Neural cell (in vitro differentiated cells): ENCODE data around the gene RALGPS1. TPM values are rescaled to one million over a fixed set of nuclear protein-coding genes. Genes with fewer than 3 reads are reported as not detected.

Source experiments
- H2AFZ ChIP-seq: fragments of 200-600, 300-800 bp; sonication (generic), shearing (Covaris generic); 2 replicates; pipeline ENCODE4 v1.6.0; 2014; ENCODE audit warnings: low read depth, mild to moderate bottlenecking, antibody characterized with exemption, low read length, moderate library complexity
- H3F3A ChIP-seq: fragments of 200-600 bp; shearing (Covaris generic); 2 replicates; pipeline ENCODE4 v1.6.1; 2016; ENCODE audit warnings: mild to moderate bottlenecking, moderate library complexity, mixed read lengths, antibody characterized with exemption, low read length; ENCODE audit not compliant: insufficient read depth, poor library complexity, severe bottlenecking
- H3K27ac ChIP-seq: fragments of 200-600, 300-800 bp; sonication (generic), shearing (Covaris generic); 2 replicates; pipeline ENCODE4 v1.5.1; 2014; ENCODE audit warnings: mild to moderate bottlenecking, low read length, moderate library complexity
- H3K27me3 ChIP-seq: fragments of 300-800, 200-600 bp; sonication (generic), shearing (Covaris generic); 2 replicates; pipeline ENCODE4 v1.6.0; 2014; ENCODE audit warnings: mild to moderate bottlenecking, low read depth, low read length, moderate library complexity; ENCODE audit not compliant: insufficient read depth
- H3K36me3 ChIP-seq: fragments of 300-800, 200-600 bp; sonication (generic), shearing (Covaris generic); 2 replicates; pipeline ENCODE4 v1.5.1; 2014; ENCODE audit warnings: mild to moderate bottlenecking, antibody characterized with exemption, low read length, moderate library complexity; ENCODE audit not compliant: insufficient read depth
- H3K4me2 ChIP-seq: fragments of 300-800, 200-600 bp; sonication (generic), shearing (Covaris generic); 2 replicates; pipeline ENCODE4 v1.6.0; 2014; ENCODE audit warnings: mild to moderate bottlenecking, low read length
- H3K4me3 ChIP-seq: fragments of 300-800, 200-600 bp; sonication (generic), shearing (Covaris generic); 2 replicates; pipeline ENCODE4 v1.5.1; 2014; ENCODE audit warnings: mild to moderate bottlenecking, low read length, moderate library complexity
- H3K79me2 ChIP-seq: fragments of 200-600 bp; shearing (Covaris generic); replicated peaks from 2 replicates; pipeline ENCODE4 v1.6.0; 2014; ENCODE audit warnings: mild to moderate bottlenecking, low read length, moderate library complexity; ENCODE audit not compliant: insufficient read depth
- H3K9ac ChIP-seq: fragments of 300-800, 200-600 bp; sonication (generic), shearing (Covaris generic); 2 replicates; pipeline ENCODE4 v1.6.1; 2016; ENCODE audit warnings: mild to moderate bottlenecking, low read length, mixed read lengths
- H3K9me2 ChIP-seq: fragments of 200-600 bp; shearing (Covaris generic); 2 replicates; pipeline ENCODE4 v1.6.1; 2016; ENCODE audit warnings: mild to moderate bottlenecking, low read length, mixed read lengths; ENCODE audit not compliant: insufficient read depth
- H3K9me3 ChIP-seq: fragments of 200-600, 300-800 bp; sonication (generic), shearing (Covaris generic); 2 replicates; pipeline ENCODE4 v1.6.1; 2016; ENCODE audit warnings: mild to moderate bottlenecking, mixed run types, low read length, moderate library complexity, mixed read lengths
- H4K20me1 ChIP-seq: fragments of 200-600 bp; shearing (Covaris generic); 2 replicates; pipeline ENCODE4 v1.6.1; 2016; ENCODE audit warnings: mild to moderate bottlenecking, mixed run types; ENCODE audit not compliant: insufficient read depth
- CTCF ChIP-seq: fragments of 450-650 bp; IDR thresholded peaks from 2 replicates; pipeline ENCODE4 v1.5.1; 2014; ENCODE audit warnings: antibody characterized with exemption, mild to moderate bottlenecking, moderate library complexity; ENCODE audit not compliant: poor library complexity, severe bottlenecking
- EP300 ChIP-seq: fragments of 450-650 bp; conservative IDR thresholded peaks from 2 replicates; pipeline ENCODE4 v1.6.1; 2014; ENCODE audit warnings: antibody characterized with exemption, mild to moderate bottlenecking, moderate library complexity; ENCODE audit not compliant: poor library complexity, severe bottlenecking
- EZH2 ChIP-seq: fragments of 200-600, 300-800 bp; shearing (Covaris generic), sonication (generic); IDR thresholded peaks from 2 replicates; pipeline ENCODE4 v1.6.1; 2014; ENCODE audit warnings: antibody characterized with exemption, low read length, borderline replicate concordance, mild to moderate bottlenecking; ENCODE audit not compliant: insufficient read depth, poor library complexity, severe bottlenecking
- MXI1 ChIP-seq: fragments of 450-650 bp; conservative IDR thresholded peaks from 2 replicates; pipeline ENCODE4 v1.6.1; 2014; ENCODE audit warnings: antibody characterized with exemption, mild to moderate bottlenecking; ENCODE audit not compliant: poor library complexity, severe bottlenecking
- POLR2AphosphoS5 ChIP-seq: IDR thresholded peaks from 2 replicates; pipeline ENCODE4 v1.6.1; 2012
- REST ChIP-seq: IDR thresholded peaks from 2 replicates; pipeline ENCODE4 v1.6.1; 2012; ENCODE audit warnings: borderline replicate concordance
- SMC3 ChIP-seq: fragments of 450-650 bp; conservative IDR thresholded peaks from 2 replicates; pipeline ENCODE4 v1.6.1; 2014; ENCODE audit warnings: antibody characterized with exemption, mild to moderate bottlenecking, moderate library complexity; ENCODE audit not compliant: poor library complexity
- TAF1 ChIP-seq: IDR thresholded peaks from 2 replicates; pipeline ENCODE4 v1.6.1; 2012; ENCODE audit warnings: low read depth
- polyA plus RNA-seq: library from polyadenylated mRNA; depleted of rRNA; stranded (reverse); fragments of >200 nt; gene quantifications from 2 replicates; pipeline ENCODE4 v1.2.3, GENCODE V29; 2014

The RALGPS1 gene
- polyA plus RNA-seq, 1 donor from 2014 or later, result 37.1 TPM

- H3F3A ChIP-seq, result no peaks in the 10 kb centered on the region
Measured at GRCh38 chr9:126973651-126974529, 59.3 kb downstream of the RALGPS1 start.

GRCh38 chr9:126974594-126974993, 60.0 kb downstream of the RALGPS1 start:
- Histone ChIP-seq H3K27me3 (no peaks in the 10 kb centered on the region), H3K79me2 (no peaks in the 10 kb centered on the region), H3K36me3 (peaks cover 11% of the 10 kb centered on the region), H2AFZ (no peak overlapping the region), H3K4me2 (no peak overlapping the region), H3K9me3 (no peaks in the 10 kb centered on the region), H3K9me2 (no peaks in the 10 kb centered on the region), H3K4me3 (no peak overlapping the region), H4K20me1 (no peaks in the 10 kb centered on the region), H3F3A (no peaks in the 10 kb centered on the region), H3K9ac (no peak overlapping the region), H3K27ac (no peak overlapping the region)
- TF ChIP-seq SMC3, result no peak
- no peak for TF ChIP-seq EZH2
- TF ChIP-seq POLR2AphosphoS5, result no peak
- TF ChIP-seq EP300, result no peak
- no peak for TF ChIP-seq CTCF
- no peak for TF ChIP-seq TAF1
- no peak for TF ChIP-seq MXI1

More at GRCh38 chr9:126973651-126974529, 59.3 kb downstream of the RALGPS1 start:
- no peaks in the 10 kb centered on the region for H3K9me2 ChIP-seq
- no peak overlapping the region for H2AFZ ChIP-seq
- no peak overlapping the region for H3K4me2 ChIP-seq
- peaks cover 11% of the 10 kb centered on the region for H3K36me3 ChIP-seq
- no peaks in the 10 kb centered on the region for H3K79me2 ChIP-seq
- no peak overlapping the region for H3K4me3 ChIP-seq
- H3K27ac ChIP-seq, result no peak overlapping the region
- no peaks in the 10 kb centered on the region for H4K20me1 ChIP-seq
- no peak overlapping the region for H3K9ac ChIP-seq
- H3K9me3 ChIP-seq, result no peaks in the 10 kb centered on the region
- no peak for TF ChIP-seq SMC3
- TF ChIP-seq TAF1, result no peak
- TF ChIP-seq REST, result no peak
- no peak for TF ChIP-seq EP300
- no peaks in the 10 kb centered on the region for H3K27me3 ChIP-seq
